ENCODE measurements around the gene CAPN12. TPM values are rescaled to one million over a fixed set of nuclear protein-coding genes. Genes with fewer than 3 reads are reported as not detected.

CAPN12 gene
- total RNA-seq, 1 experiment from 2014 or later = 58.5 TPM

DNA sequence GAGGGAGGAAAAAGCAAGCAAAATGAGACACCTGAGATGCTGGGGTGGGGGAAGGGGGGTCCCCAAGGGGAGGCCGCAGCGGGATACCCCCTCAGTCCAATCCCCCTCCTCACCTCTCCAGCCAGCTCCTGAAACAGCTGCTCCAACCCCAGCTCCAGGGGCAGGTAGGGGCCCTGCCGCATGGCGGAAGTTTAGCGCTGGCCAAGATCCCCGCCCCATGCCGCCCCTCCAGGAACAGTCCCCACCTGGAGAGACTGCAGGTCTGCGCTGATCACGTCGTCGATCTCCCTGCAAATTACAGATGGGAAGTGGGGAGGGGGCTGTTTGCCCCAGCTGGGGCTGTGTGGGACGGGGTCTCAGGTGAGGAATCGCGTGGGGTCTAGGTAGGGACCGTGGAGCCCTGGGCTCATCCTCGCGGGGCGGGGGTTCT, 9.0 kb downstream of the CAPN12 start:
- Histone ChIP-seq H3K27ac (ENCODE audit: low read length) (peak overlapping the region; percentile 93), H3K36me3 (ENCODE audit: control insufficient read depth, insufficient read depth, low read length) (peaks cover 10% of the 10 kb centered on the region), H3K27me3 (ENCODE audit: control insufficient read depth, insufficient read depth, low read length) (no peaks in the 10 kb centered on the region), H3K4me3 (ENCODE audit: low read depth in 2 of 2, low read length in 2 of 2) (peak overlapping the region; percentile 37 to 54), H3K4me1 (ENCODE audit: control insufficient read depth, insufficient read depth, low read length) (peaks cover 51% of the 10 kb centered on the region), H3K9me3 (ENCODE audit: control insufficient read depth, insufficient read depth, low read depth, low read length) (no peaks in the 10 kb centered on the region)
- peak; percentile 29 for TF ChIP-seq POLR2AphosphoS5 (IDR thresholded peaks at IDR 0.05; ENCODE audit: low read depth, low read length)
- no peak for TF ChIP-seq TCF7L2 (IDR thresholded peaks at IDR 0.05; ENCODE audit: low read depth, low read length)
- peak; percentile 88; the same call in 1 of the 2 replicates for TF ChIP-seq SIN3A (IDR thresholded peaks at IDR 0.05; ENCODE audit: borderline replicate concordance, insufficient read depth, low read depth, low read length)
- intact Hi-C loops (cut with micrococcal nuclease; ENCODE audit: unreplicated experiment) = no loop called here
- in situ Hi-C loops (cut with HindIII; ENCODE audit: low pct_unique_long_range_greater_than_20kb, low sequenced_read_pairs) = no loop called here
- no TSS peak for BruUV-seq (replicated peaks)
- POLR2A ChIA-PET = interaction anchor here (0.6 to 1.5 kb wide), 3 partner anchors 13 to 195 kb away, joined by 3 to 4 read pairs (median 3); no protein-coding TSS in a partner anchor
- DNase-seq (ENCODE audit: low read depth, low spot score) = no peak
- ATAC-seq = peak; percentile 31
- CTCF ChIA-PET = interaction anchor here (0.6 to 1.7 kb wide), 2 partner anchors 47 to 195 kb away, joined by 5 to 7 read pairs; partner anchors contain the start of genes MRPS12 and SARS2

DNA sequence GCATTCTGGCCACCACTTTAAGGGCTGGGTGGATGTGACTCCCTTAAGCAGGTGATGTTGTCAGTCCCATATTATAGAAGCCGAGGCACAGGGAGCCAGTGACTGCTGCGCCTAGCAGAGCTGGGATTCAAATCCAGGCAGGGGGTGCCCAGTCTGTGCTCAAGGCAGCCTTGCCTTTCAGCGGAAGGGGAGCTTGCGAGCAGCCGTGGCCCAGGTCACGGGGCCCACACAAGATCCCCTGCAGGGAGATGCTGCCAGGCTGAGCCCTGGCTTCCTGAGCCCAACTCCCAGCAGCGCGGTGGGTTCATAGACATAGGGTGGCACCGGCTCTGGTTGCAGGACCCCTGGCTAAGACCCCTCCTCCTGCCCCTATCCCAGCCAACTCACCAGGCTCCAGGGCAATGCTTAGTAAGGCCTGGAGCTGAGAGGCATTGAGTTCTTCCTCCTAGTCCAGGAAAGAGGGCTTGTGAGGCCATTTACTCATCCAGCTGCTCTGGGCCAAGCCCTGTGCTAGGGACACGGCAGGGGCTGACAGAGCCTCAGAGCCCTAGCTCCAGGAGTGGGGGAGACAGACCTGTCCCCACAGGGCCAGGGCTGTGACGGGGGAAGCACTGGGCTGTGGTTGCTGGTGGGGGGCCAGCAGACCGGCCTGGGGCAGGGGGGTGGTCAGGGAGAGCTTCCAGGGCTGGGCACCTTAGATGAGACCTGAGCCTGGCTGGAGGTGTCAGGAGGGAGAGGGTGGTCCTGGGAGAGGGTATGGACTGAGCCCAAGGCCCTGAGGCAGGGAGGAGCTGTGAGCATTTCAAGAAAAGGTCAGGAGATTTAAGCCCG, 9.6 kb downstream of the CAPN12 start:
- ATAC-seq (peak; percentile 47), DNase-seq (ENCODE audit: low read depth, low spot score) (peak; percentile 83)
- Histone ChIP-seq H3K4me3 (ENCODE audit: low read depth in 2 of 2, low read length in 2 of 2) (peak overlapping the region; percentile 37 to 54), H3K4me1 (ENCODE audit: control insufficient read depth, insufficient read depth, low read length) (peaks cover 57% of the 10 kb centered on the region), H3K36me3 (ENCODE audit: control insufficient read depth, insufficient read depth, low read length) (peaks cover 16% of the 10 kb centered on the region), H3K27ac (ENCODE audit: low read length) (peak overlapping the region; percentile 93), H3K9me3 (ENCODE audit: control insufficient read depth, insufficient read depth, low read depth, low read length) (no peaks in the 10 kb centered on the region), H3K27me3 (ENCODE audit: control insufficient read depth, insufficient read depth, low read length) (no peaks in the 10 kb centered on the region)
- CTCF ChIA-PET = interaction anchor here (0.6 to 2.2 kb wide), 7 partner anchors 11 to 206 kb away, joined by 3 to 7 read pairs (median 5); partner anchors contain the start of genes MRPS12 and SARS2
- TF ChIP-seq CTCF (IDR thresholded peaks at IDR 0.05) (no peak), REST (IDR thresholded peaks at IDR 0.05; ENCODE audit: insufficient read depth in 1 of 2, low read depth in 2 of 2, low read length in 1 of 2) (no peak), POLR2AphosphoS5 (IDR thresholded peaks at IDR 0.05; ENCODE audit: low read depth, low read length) (peak; percentile 77), TCF7L2 (IDR thresholded peaks at IDR 0.05; ENCODE audit: low read depth, low read length) (peak; percentile 59), SIN3A (IDR thresholded peaks at IDR 0.05; ENCODE audit: borderline replicate concordance, insufficient read depth, low read depth, low read length) (no peak)
- intact Hi-C loops (cut with micrococcal nuclease; ENCODE audit: unreplicated experiment) = loop anchor here (5.0 kb wide), 2 partner anchors 98 to 198 kb away; partner anchors contain the start of genes ECH1, MRPS12 and SARS2
- BruUV-seq (replicated peaks) = no TSS peak
- in situ Hi-C loops (cut with HindIII; ENCODE audit: low pct_unique_long_range_greater_than_20kb, low sequenced_read_pairs) = no loop called here
- POLR2A ChIA-PET = interaction anchor here (0.6 to 1.5 kb wide), 11 partner anchors 13 to 558 kb away, joined by 3 to 8 read pairs (median 3); no protein-coding TSS in a partner anchor
